GM19452 (cell line): ENCODE results near the gene PPIP5K2.
A peak's percentile ranks its signal among the peaks of the same experiment; 100 is the strongest.
"Not testable (repeated sequence)": the region's sequence is repeated elsewhere in the genome, so short reads cannot be mapped to it uniquely, and the experiment has no call there.

Experiments
- ATAC-seq: cut with Tn5 transposase; IDR thresholded peaks from one replicate; pipeline ENCODE4 v1.9.1; 2021; ENCODE audit not compliant: unreplicated experiment

Gene PPIP5K2

GRCh38 chr5:103205991-103206700 lies 86.0 kb downstream of the PPIP5K2 start:
- no peak for ATAC-seq

- ATAC-seq = no peak
Observed at GRCh38 chr5:103207011-103207410, 86.9 kb downstream of the PPIP5K2 start.

- no peak for ATAC-seq
Observed at GRCh38 chr5:103207653-103208052, 87.6 kb downstream of the PPIP5K2 start.

- no peak for ATAC-seq
Observed at GRCh38 chr5:103208460-103208859, 88.4 kb downstream of the PPIP5K2 start.

GRCh38 chr5:103209065-103209464 lies 89.0 kb downstream of the PPIP5K2 start:
- ATAC-seq = no peak

GRCh38 chr5:103210952-103211351 lies 90.9 kb downstream of the PPIP5K2 start:
- ATAC-seq = no peak

- ATAC-seq = peak; percentile 84
Observed at GRCh38 chr5:103211576-103212561, 91.8 kb downstream of the PPIP5K2 start.

- no peak for ATAC-seq
Observed at GRCh38 chr5:103216137-103216536, 96.0 kb downstream of the PPIP5K2 start.

GRCh38 chr5:103216697-103217096 lies 96.6 kb downstream of the PPIP5K2 start:
- no peak for ATAC-seq

- no peak for ATAC-seq
Observed at GRCh38 chr5:103217101-103217500, 97.0 kb downstream of the PPIP5K2 start.

GRCh38 chr5:103218164-103218563 lies 98.1 kb downstream of the PPIP5K2 start:
- no peak for ATAC-seq

GRCh38 chr5:103219074-103219473 lies 99.0 kb downstream of the PPIP5K2 start:
- not testable (repeated sequence) for ATAC-seq

- no peak for ATAC-seq
Observed at GRCh38 chr5:103223031-103223955, 103.2 kb downstream of the PPIP5K2 start.

GRCh38 chr5:103224118-103224893 lies 104.2 kb downstream of the PPIP5K2 start:
- peak; percentile 97 for ATAC-seq

- ATAC-seq = no peak
Observed at GRCh38 chr5:103224894-103225246, 104.8 kb downstream of the PPIP5K2 start.

- ATAC-seq = no peak
Observed at GRCh38 chr5:103228061-103228460, 108.0 kb downstream of the PPIP5K2 start.

GRCh38 chr5:103228588-103228987 lies 108.5 kb downstream of the PPIP5K2 start:
- no peak for ATAC-seq

GRCh38 chr5:103232393-103232999 lies 112.4 kb downstream of the PPIP5K2 start:
- ATAC-seq = peak; percentile 60

- ATAC-seq = no peak
Observed at GRCh38 chr5:103234239-103234975, 114.3 kb downstream of the PPIP5K2 start.
